ENCODE data around the gene KCNK10.

DNA sequence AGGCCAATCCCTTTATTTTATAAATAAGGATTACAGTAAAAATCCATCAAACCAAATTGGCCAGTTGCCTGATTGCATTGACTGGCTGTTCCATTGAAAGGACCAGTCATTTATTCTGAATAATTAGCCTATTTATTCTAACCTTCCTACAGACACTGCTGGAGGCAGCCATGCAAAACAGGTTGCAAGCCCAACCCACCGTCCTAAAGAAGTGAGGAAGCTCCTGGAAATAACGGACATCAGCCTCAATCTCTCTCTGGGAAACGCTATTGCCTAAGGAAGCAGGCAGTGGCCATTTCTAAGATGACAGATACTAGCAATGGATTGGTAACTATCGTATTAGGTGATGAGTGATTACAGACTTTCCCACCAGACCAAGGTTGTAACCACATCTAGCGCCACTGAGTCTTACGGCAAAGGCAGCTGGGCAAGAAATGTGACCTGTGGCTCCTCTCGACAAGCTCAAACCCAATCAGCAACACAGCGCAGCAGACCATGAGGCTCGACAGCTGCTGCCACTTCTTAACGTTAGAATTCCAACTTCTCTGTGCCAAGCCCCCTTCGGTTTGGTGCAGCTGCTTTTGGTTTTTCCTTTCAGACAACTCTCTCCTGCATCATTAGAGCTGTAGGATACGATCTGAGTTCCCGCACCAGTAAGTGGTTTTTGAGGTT is 134.2 kb downstream of the KCNK10 start:
- TF ChIP-seq YY1 (IDR thresholded peaks at IDR 0.05; ENCODE audit: insufficient read depth, insufficient read length) (no peak), ZNF274 (IDR thresholded peaks at IDR 0.05; ENCODE audit: low read depth, low read length) (no peak), SUZ12 (IDR thresholded peaks at IDR 0.05; ENCODE audit: extremely low read depth, insufficient read depth, insufficient read length) (no peak)
